Thoracic aorta (tissue), 2 donors: ENCODE measurements around the gene PLCB1. TPM values are rescaled to one million over a fixed set of nuclear protein-coding genes. Genes with fewer than 3 reads are reported as not detected.

Experiments
- ATAC-seq: fragments of 150-250 bp; one replicate; pipeline ENCODE4 v1.8.0; 2017; ENCODE audit warnings: low read depth; ENCODE audit not compliant: insufficient number of reproducible peaks, low FRiP score
- DNase-seq: peaks from one replicate; pipeline ENCODE4 v3.0.0-alpha.2; 2020; ENCODE audit warnings: low spot score
- H3K27ac ChIP-seq, 2 donors: fragments of 200-600 bp; sonication (generic); 1 replicate in 1 of 2; 2 replicates in 1 of 2; pipeline ENCODE4 v1.5.1; 2016; ENCODE audit warnings: mild to moderate bottlenecking in 2 of 2, moderate library complexity in 2 of 2
- H3K27me3 ChIP-seq: fragments of 200-600 bp; sonication (generic); replicated peaks from 2 replicates; pipeline ENCODE4 v1.6.0; 2016; ENCODE audit warnings: mild to moderate bottlenecking; ENCODE audit not compliant: insufficient read depth
- H3K36me3 ChIP-seq: fragments of 200-600 bp; sonication (generic); one replicate; pipeline ENCODE4 v1.5.1; 2016
- H3K4me1 ChIP-seq, 2 donors: fragments of 200-600 bp; sonication (generic); 1 replicate in 1 of 2; 2 replicates in 1 of 2; pipeline versions ENCODE4 v1.5.1 to v1.6.0; 2016; ENCODE audit warnings: low read depth in 2 of 2, mild to moderate bottlenecking in 1 of 2; ENCODE audit not compliant: control insufficient read depth in 1 of 2
- H3K4me3 ChIP-seq: fragments of 200-600 bp; sonication (generic); 2 replicates; pipeline ENCODE4 v1.5.1; 2016; ENCODE audit warnings: mild to moderate bottlenecking
- H3K9me3 ChIP-seq: fragments of 200-600 bp; sonication (generic); 2 replicates; pipeline ENCODE4 v1.5.1; 2016
- CTCF ChIP-seq: fragments of 200-600 bp; sonication (generic); IDR thresholded peaks from one replicate; pipeline ENCODE4 v1.5.1; 2019; ENCODE audit warnings: antibody characterized with exemption
- total RNA-seq, 2 donors: library from RNA; depleted of rRNA; stranded (reverse); fragments of >200 nt; gene quantifications; one replicate each; pipeline versions ENCODE4 v1.1.0 to v1.2.3, GENCODE V29; 2016

PLCB1 gene
- total RNA-seq, 2 donors from 2014 or later, result 10.8 to 16.3 TPM

GRCh38 chr20:8670893-8671215 lies 538.8 kb downstream of the PLCB1 start:
- no peaks in the 10 kb centered on the region for H3K36me3 ChIP-seq
- no peak for TF ChIP-seq CTCF
- H3K27ac ChIP-seq, result no peak overlapping the region
- ATAC-seq (no peak), DNase-seq (no peak)
- H3K27me3 ChIP-seq, result no peaks in the 10 kb centered on the region
- H3K9me3 ChIP-seq, result no peaks in the 10 kb centered on the region
- H3K4me3 ChIP-seq, result no peak overlapping the region
- no peaks in the 10 kb centered on the region for H3K4me1 ChIP-seq

- Histone ChIP-seq H3K27ac (no peak overlapping the region), H3K36me3 (no peaks in the 10 kb centered on the region), H3K9me3 (no peaks in the 10 kb centered on the region), H3K27me3 (no peaks in the 10 kb centered on the region), H3K4me1 (no peaks in the 10 kb centered on the region), H3K4me3 (no peak overlapping the region)
- TF ChIP-seq CTCF, result no peak
- ATAC-seq (no peak), DNase-seq (no peak)
These were observed 539.4 kb downstream of the PLCB1 start for GRCh38 chr20:8671370-8671961.

GRCh38 chr20:8673116-8673515 lies 541.0 kb downstream of the PLCB1 start:
- H3K4me3 ChIP-seq, result no peak overlapping the region
- H3K27ac ChIP-seq, result no peak overlapping the region
- H3K9me3 ChIP-seq, result no peaks in the 10 kb centered on the region
- no peak for TF ChIP-seq CTCF
- H3K27me3 ChIP-seq, result no peaks in the 10 kb centered on the region
- ATAC-seq (no peak), DNase-seq (no peak)
- no peaks in the 10 kb centered on the region for H3K36me3 ChIP-seq
- no peaks in the 10 kb centered on the region for H3K4me1 ChIP-seq

GRCh38 chr20:8675896-8676295 lies 543.8 kb downstream of the PLCB1 start:
- H3K4me1 ChIP-seq, result no peaks in the 10 kb centered on the region
- H3K36me3 ChIP-seq, result no peaks in the 10 kb centered on the region
- H3K27ac ChIP-seq, result no peak overlapping the region
- no peak for TF ChIP-seq CTCF
- H3K27me3 ChIP-seq, result no peaks in the 10 kb centered on the region
- DNase-seq, result no peak
- no peaks in the 10 kb centered on the region for H3K9me3 ChIP-seq
- no peak for ATAC-seq
- no peak overlapping the region for H3K4me3 ChIP-seq

GRCh38 chr20:8678098-8678776 lies 546.2 kb downstream of the PLCB1 start:
- Histone ChIP-seq H3K4me1 (no peaks in the 10 kb centered on the region), H3K27me3 (no peaks in the 10 kb centered on the region), H3K9me3 (no peaks in the 10 kb centered on the region), H3K27ac (no peak overlapping the region), H3K4me3 (no peak overlapping the region), H3K36me3 (no peaks in the 10 kb centered on the region)
- DNase-seq, result no peak
- ATAC-seq, result no peak
- no peak for TF ChIP-seq CTCF
